ENCODE results near the gene TNK2.
"Not testable (repeated sequence)": the region's sequence is repeated elsewhere in the genome, so short reads cannot be mapped to it uniquely, and the experiment has no call there.

The TNK2 gene

DNA sequence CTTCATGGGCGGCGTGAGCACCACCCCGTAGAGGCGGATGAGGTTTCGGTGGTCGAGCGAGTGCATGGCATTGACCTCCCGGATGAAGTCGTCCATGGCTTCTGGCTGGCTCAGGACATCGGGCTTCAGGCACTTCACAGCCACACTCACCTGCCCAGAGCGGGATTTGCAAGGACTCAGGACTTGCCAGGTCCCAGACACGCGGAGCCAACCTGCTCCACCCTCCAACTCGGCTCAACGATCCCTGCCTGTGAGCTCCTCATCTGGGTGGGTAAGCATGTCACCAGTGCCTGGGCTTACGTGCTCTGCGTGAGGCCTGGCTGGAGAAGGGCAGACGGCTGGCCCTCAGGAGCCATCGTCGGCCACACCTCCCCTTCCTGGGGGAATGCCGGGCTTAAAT lies 25.2 kb downstream of the TNK2 start:
- no peak for DNase-seq

DNA sequence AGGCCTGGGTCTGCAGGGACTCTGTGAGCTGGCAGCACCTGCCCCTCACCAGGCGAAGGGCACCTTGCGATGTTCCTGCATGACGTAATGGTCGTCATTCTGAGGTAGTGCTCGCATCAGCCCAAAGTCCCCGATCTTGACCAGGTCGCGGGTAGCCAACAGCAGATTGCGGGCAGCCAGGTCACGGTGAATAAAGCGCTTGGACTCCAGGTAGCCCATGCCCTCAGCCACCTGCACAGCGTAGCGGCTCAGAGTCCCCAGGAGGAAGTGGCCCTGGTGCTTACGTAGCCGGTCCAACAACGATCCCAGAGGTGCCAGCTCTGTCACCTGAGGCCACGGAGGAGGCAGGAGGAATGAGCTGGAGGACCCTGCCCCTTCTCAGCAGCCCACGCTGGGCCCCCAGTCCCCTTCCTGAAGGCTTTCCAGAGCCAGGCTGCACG lies 26.3 kb downstream of the TNK2 start:
- no peak for DNase-seq

DNA sequence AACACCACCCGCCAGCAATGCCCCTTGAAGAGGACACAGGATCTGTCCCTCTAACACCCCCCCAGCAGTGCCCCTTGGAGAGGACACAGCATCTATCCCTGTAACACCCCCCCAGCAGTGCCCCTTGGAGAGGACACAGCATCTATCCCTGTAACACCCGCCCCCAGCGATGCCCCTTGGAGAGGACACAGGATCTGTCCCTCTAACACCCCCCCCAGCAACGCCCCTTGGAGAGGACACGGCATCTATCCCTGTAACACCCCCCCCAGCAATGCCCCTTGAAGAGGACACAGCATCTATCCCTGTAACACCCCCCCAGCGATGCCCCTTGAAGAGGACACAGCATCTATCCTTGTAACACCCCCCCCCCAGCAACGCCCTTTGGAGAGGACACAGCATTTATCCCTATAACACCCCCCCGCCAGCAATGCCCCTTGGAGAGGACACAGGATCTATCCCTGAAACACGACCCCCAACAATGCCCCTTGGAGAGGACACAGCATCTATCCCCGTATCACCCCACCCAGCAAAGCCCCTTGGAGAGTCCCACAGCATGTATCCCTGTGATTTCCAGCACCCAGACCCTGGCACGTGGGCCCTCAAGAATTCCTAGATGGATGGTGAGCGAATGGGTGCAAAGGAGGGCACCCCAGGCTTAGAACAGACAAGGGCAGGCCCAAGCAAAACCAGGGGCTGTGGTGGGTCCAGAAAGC lies 26.9 kb downstream of the TNK2 start:
- DNase-seq: no peak

DNA sequence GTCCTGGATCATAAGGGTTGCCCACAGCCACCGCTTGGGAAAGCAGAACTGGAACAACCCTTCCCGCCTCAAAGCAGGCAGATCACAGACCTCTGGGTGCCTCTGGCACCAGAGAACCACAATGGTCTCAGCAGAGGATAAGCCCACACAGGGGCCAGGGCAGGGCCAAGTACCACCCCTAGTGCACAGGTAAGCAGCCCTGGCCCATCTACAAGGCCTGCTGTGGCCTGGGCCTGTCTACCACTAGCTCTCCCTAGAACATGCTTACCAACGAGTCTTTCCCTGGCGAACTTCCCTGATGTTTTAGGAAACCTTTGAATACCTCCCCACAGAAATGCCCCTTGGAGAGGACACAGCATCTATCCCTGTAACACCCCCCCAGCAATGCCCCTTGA lies 28.3 kb downstream of the TNK2 start:
- no peak for DNase-seq

DNA sequence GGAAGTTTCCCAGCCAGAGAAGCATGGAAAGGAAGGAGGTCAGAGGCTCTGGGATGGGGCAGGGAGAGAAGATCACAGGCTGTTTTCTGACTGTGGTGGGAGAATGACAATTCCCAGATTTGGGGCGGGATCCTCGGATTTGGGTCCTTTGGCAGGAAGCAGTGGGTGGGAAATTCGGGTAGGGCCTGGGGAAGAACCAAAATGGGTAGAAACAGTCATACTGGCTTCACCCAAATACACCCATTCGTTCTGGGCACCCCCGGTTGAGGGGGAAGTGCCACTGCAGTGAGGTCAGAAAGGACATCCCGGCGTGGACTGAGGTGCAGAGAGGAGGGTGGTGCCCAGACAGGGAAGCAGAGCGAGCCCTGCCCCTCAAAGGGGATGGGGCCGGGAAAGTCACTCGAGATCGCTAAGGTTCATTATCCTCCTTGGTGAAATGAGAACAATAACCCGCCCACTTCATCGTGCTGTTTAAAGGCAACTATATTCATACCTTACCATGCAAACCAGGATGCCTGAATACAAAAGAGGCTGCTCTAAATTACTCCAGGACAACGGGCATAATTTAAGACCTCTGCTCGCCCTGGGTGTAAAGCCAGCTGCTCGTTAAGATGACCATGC lies 28.8 kb downstream of the TNK2 start:
- no peak for DNase-seq

DNA sequence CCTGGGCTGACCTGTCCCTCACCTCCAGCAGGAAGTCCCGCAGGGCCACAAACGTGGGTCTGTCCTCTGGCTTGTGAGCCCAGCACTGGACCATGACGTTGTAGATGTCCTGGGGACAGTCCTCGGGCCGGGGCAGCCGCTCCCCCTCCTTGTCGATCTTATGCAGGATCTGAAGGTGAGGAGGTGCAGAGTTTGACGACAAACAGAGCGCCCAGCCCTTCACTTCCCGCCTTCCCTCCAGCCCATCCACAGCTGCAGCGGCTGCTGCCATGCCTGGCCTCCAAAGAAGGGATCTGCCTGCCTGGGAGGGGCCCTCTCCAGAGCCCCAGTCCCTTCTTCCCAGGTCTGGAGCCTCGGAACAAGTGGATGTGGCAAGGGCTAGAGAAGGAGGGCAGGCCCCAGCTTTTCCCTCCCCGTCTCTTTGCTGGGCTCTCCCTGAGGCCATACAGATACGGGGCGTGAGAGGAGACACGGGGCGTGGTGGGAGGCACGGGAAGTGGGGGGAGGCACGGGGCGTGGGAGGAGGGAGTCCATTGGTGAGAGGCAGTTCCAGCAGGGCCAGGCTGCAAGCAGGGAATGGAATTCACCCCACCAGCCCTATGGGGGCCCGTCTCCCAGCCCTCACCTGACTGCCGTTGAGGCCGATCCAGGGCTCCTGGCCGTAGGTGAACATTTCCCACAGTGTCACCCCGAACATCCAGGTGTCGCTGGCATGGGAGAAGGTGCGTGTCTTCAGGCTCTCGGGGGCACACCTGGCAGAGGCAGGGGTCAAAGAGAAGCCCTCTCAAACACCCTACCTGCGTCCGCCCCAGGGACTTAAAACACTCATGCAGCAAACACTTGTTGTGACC lies 29.7 kb downstream of the TNK2 start:
- no peak for DNase-seq

DNA sequence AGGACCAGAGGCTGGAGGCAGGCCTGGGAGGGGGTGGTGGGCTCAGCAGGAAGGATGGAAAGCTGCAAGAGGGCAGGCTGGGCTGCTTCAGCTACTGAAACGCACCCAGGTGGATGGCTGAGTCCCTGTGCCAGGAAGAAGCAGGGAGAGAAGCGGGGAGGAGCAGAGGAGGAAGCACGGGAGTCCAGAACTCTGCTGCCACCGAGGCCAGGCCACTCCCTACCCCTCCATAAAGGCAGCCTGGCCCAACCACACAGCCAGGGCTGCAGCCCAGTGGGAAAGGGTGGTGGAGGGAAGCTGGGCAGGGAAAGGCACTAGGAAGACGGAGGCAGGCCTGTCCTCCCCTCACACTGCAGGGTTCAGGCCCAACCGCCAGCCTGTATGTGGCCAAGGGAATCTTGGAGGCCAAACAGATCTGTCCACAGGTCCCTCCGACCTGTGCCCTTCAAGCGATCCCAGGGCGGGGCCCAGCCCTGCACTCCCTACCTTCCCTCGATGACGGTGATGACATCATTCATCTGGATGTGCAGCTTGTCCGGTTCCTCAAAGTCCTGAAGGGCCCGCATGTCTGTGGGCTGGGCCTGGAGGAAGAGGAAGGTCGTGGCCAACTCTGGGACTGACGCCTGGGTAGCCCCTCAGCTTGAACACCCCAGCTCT lies 30.5 kb downstream of the TNK2 start:
- DNase-seq: no peak

DNA sequence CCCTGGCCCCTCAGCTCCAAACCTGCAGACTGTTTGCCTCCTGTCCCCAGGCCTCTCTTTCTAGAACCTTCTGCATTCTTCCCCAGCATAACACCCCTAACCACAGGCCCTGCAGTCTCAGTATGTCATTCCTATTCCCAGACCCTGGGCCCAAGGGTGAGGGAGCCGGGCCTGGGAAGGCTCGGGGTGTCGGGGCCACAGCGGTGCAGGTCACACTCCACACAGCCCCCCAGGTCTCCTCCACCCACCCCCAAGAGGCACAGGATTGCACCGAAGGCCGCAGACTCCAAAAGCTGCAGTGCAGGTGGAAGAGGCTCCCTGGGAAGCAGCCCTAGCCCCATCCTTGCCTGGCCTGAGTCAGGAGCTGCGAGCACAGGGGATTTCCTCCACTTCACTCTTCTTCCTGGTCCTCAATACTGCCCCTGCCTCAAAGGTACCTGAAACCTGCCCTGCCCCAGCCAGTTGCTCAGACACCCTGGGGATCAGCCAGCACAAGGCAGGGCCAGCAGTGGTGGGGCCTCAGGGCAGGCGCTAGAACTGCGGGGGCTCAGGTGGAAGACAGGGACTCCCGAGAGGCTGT lies 31.1 kb downstream of the TNK2 start:
- no peak for DNase-seq

DNA sequence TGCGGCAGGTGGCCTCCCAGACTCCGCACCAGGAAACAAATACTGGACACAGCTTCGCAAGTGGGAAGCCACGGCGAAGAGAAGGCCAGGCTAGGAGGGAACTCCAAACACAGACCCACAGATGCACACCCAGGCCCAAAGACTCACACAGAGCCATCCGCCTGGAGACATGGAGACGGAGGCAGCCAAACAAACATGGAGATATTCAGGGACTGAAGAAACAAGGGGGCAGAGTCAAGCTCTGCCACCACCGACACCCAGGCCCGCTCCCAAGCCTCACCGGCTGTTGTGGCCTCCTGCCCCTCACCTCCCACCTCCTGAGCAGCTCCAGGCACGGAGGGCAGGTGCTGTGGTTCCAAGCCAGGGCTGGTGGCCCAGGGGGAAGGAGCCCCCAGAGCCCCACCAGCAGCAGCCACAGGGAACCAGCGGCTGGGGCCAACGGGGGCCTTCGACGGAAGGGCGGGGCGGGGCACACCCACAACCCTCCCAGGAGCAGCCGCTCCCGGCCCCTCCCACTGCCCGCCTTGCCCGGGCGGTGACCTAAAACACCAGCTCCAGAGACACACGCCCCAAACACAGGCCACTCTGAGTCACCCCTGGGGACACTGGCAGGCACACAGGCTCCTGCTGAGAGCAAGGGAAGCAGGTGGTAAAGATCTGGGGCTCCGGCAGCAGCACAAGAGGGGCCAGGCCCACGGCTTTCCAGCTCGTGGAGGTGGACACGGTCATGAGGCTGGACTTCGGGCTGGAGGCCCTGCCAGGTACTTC lies 31.9 kb downstream of the TNK2 start:
- no peak for DNase-seq

DNA sequence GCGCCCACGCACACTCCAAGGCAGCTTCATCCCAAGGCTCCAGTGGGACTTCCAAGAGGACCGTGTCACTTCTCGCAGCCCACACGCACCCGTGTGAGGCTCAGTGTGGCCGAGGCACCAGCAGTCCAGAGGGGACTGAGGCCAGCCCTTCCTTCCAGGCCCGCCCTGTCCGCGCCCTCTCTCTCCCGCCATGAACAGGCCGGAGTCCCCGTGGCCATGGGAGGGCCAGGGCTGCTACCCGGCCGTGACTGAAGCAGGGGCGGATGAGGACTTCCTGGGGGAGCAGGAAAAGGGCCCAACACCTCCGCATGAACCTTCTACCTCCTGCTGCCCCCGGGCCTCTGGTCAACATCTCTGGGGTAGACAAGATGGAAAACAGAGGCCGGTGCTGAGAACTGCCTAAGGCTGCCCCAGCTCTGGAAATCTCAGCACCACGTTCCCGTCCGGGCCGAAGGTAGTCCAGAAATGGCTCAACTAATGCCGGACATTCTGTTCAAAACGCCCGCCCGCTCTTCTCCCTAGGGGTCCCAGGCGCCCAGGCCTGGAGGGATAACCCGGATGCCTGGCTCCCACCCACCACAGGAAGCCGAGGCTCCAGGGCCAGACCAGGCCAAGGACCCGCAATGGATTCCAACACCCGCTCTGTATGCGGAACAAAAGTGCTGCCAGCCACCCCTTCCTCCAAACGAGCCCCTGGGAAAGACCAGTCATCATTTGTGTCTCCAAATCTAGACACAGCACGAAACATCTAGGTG lies 32.7 kb downstream of the TNK2 start:
- no peak for DNase-seq

DNA sequence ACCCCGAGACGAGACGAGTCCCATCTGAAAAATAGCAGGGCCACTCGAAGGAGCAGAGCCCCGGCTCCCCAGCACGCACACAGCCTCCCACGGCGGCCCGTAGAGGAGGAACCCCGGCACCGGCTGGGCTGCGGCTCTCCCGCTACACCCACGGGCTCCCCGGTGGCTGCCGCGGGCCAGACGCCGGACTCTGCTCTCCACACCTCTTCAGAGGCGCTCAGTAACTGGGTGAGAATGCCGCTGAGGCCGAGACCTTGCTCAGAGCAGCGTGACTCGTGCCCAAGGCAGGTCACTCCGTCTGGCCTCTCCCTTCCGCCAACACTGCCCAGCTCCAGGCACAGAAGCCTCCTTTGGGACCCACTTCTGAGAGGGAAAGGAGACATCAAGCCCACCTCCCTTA lies 34.4 kb downstream of the TNK2 start:
- no peak for DNase-seq

DNA sequence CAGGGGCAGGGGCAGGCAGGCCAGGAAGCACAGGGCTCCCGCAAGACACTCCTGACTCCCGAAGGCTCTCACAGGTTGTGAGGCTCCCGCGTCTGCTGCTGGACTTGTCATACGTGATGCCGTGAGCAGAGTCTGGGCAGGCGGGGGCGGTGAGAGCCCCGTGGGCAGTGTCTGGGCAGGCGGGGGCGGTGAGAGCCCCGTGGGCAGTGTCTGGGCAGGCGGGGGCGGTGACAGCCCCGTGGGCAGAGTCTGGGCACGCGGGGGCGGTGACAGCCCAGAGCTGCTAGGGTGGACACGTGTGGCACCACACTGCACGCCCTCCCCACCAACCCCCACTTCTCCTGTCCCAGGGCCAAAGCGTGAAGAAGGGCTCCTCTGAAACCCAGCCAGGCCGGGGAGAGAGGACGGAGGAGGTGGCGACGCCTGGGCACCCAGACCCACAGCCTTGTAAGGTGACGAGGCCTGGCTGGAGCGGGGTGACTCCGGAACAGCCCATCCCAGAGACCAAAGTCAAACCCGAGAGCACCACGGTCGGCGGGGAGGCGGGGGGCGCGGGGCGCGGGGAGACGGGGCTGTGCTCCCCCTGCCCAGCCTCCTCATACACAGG lies 35.0 kb downstream of the TNK2 start:
- DNase-seq: no peak

DNA sequence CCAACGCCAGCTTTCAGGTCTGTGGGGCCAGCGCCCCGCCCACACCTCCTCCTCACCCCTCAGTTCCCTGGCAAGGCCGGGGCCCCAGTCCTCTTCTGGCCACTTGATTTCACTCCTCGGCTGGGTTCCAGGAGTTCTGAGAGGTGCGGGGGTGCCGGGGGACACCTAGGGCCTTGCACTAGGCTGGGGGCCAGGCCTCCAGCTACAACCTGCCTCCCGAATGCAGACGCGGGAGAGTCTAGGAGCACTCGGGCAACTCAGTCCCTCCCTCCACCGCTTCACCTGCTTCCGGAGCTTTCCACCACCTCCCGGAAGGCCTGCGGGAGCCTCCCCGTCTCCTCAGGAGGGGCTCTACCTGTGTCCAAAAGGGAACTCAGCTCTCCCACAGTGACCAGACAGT lies 35.6 kb downstream of the TNK2 start:
- no peak for DNase-seq

DNA sequence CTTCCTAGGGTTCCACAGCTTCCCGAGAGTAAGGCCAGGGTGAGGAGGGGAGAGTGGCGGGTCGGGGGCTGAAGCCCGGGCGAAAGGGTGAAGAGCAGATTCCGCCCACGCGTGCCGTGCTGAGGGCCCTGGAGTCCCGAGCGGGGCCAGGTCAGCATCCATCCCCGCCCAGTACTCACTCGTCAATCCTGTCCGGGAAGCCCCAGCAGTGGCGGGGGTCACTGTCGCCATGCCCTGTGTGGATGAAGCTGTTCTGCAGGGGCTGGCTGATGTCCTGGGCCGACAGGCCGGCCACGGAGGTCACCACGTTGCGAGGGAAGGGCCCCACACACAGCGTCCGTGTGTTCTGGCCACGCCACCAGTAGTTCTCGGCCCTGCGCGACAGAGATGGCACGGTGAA lies 36.3 kb downstream of the TNK2 start:
- DNase-seq: no peak

DNA sequence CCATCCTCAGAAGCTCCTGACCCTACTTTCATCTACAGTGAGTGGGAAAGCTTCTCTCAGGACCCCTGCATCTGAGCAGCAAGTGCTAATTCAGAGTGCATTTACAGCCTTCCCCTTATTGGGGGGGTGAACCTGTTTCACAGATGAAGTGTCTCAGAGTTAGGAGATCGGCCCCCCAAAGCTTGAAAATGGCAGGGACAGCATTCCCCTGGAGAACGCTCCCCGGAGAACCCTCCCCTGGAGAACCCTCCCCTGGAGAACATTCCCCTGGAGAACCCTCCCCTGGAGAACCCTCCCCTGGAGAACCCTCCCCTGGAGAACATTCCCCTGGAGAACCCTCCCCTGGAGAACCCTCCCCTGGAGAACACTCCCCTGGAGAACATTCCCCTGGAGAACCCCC lies 36.7 kb downstream of the TNK2 start:
- DNase-seq: not testable (repeated sequence)

DNA sequence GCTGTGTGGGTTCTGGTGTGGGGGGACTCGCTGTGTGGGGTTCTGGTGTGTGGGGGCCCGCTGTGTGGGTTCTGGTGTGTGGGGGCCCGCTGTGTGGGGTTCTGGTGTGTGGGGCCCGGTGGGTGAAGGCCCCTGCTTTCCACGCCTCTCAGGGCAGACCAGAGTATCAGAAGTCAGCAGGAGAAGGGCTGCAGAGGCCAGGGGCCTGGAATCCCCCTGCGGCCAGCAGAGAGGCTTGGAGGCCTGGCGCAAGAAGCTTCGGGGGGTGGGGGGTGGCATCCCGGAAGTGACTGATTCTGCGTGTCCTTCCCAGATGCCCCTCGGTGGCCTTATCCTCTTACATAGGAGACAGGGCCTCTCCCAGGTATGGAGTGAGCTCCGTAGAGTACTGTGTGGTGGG lies 37.4 kb downstream of the TNK2 start:
- DNase-seq: no peak

DNA sequence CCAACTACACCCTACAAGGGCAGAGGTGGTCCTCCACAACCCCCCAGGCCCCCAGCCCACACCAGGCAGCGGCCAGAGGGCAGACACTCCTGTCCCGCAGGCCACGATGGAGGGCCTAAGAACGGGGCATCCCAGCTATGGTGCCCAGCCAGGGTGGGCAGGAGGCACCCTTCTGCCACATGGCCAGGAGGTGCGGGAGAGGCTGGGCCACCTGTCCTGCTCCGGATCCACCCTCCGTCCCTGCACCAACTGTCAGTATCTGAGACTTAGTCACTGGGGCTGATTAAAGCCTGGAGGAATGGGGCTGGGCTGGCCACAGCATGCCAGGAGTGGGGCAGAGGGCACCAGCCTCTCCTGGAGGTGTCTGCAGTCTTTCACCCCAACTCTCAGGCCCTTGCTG lies 37.9 kb downstream of the TNK2 start:
- no peak for DNase-seq

DNA sequence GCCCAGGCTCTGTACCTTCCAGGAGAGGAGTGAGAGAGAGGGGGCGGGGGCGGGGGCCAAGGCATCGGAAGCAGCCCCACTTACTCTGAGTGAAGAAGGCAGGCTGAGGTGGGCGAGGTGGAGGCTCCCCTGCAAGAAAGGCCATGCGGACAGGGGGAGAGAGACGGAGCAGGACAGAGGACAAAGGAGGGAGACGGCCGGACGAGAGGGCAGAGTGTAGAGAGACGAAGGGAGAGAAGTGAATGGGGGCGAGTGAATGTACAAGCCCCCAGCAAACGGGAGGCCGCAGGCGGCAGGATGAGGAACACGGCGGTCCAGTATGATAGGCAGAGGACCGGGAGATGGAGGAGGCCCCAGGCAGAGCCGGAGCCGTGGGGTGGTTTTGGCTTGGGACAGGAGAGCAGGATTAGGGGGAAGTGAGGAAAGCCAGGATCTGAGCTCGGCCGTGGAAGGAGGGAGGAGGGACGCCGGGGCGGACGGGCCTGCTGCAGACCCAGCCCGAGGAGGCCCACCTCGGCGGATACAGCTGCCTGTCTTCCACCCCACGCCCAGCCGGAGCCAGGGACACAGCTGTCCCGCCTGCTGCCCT lies 38.8 kb downstream of the TNK2 start:
- no peak for DNase-seq

DNA sequence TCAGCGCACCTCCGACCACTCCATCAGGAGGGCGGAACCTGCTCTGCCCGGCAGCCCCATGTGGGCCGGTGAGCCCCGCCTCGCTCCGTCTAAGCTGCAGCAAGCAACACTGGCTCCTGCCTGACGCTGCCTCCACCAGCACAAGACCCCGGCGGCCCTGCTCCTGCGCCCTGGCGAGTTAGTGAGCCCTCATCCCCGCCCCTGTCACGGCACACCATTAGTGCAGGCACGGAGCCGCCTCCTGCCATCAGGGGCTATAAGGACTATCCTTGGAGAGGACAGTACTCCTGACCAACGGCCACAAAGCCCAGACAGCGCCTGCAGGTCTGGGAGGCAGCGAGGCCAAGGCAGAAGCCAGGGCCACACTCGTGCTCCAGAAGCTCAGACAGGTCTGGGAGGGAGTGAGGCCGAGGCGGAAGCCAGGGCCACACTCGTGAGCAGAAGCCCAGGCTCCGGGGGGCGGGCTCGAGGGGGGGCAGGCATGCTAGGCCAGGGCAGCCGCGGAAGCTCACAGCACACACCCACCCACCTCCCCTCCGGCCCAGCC lies 39.4 kb downstream of the TNK2 start:
- no peak for DNase-seq

DNA sequence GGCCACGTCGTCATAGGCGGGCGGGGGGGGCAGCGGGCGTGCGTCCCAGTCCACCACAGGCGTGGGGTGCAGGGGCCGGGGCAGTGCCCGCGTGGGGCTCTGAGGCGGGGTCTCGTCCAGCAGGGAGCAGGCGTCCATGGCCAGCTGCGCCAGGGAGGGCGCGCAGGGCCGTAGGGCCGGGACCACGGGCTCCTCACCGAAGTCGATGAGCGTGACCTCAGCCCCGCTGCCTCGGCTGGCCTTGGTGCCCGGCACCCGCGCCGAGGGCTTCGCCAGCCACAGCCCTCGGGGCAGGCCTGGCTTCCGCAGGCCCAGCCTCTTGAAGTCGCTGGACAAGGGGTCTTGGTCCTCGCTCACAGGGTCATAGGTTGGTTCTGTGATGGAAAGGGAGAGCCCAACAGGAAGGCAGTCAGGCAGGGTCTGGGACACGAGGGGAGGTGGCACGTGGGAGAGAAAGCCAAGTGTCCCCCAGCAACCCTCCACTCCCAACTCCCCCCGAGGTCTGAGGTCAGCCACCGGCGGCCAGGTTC lies 40.0 kb downstream of the TNK2 start:
- no peak for DNase-seq
